ENCODE results near the gene FCER1G. TPM values are rescaled to one million over a fixed set of nuclear protein-coding genes. Genes with fewer than 3 reads are reported as not detected.

FCER1G gene
- total and polyA plus RNA-seq, 2 of the 8 experiments (the other 6 are each of a cell fraction or from before 2014, with no cell fraction given), result 1.6 TPM; not detected in 1

DNA sequence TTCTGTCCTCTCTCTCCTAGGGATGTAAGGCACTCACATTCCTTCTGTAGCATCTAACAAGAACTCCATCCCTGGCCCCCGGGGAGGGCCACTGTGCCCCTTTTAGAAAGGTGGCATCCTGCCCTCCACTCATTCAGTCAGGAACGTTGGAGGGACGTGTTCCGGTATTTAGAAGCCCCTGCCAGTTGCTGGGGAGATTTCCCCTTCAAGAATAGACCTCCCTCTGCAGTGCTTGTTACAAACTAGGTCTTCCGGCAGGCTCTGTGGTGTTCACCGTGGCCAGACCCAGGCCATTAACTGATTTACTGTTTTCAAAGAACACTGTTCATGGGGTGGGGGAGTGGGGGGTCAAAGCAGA lies 44.2 kb downstream of the FCER1G start:
- Histone ChIP-seq H3K79me1 (ENCODE audit: low read depth, low read length) (no peaks in the 10 kb centered on the region), H2BK5ac (ENCODE audit: low read depth, low read length) (no peak overlapping the region), H2BK20ac (ENCODE audit: low read length) (no peak overlapping the region), H3K56ac (replicated peaks; ENCODE audit: insufficient read length, low read depth, low read length) (no peak overlapping the region), H4K20me1 (replicated peaks in 1 of 2; ENCODE audit: control insufficient read depth in 1 of 2, insufficient read depth in 2 of 2, low read length in 2 of 2) (no peaks in the 10 kb centered on the region), H2BK12ac (ENCODE audit: low read depth, low read length) (no peak overlapping the region), H3K23ac (ENCODE audit: insufficient read length) (no peak overlapping the region), H3K9ac (replicated peaks in 1 of 4; ENCODE audit: extremely low read depth in 1 of 4, low read depth in 3 of 4, low read length in 3 of 4) (no peak overlapping the region; a peak in 1 of 7 replicates), H4K91ac (replicated peaks; ENCODE audit: insufficient read length, low read length) (no peak overlapping the region), H2BK120ac (replicated peaks; ENCODE audit: low read depth, low read length) (no peak overlapping the region), H4K5ac (ENCODE audit: insufficient read length, low read depth, low read length) (no peak overlapping the region), H3K4me3 (ENCODE audit: extremely low read depth in 1 of 4, insufficient read depth in 2 of 4, low read depth in 3 of 4, low read length in 4 of 4) (peak overlapping the region; percentile 51 to 68 (median 64); a peak in 6 of 8 replicates), H4K8ac (ENCODE audit: extremely low read depth, insufficient read depth, low read length) (no peak overlapping the region), H3K79me2 (ENCODE audit: control insufficient read depth in 1 of 2, insufficient read depth in 2 of 2, low read length in 2 of 2) (no peaks in the 10 kb centered on the region), H3K36me3 (ENCODE audit: control insufficient read depth in 2 of 4, insufficient read depth in 4 of 4, low read length in 3 of 4) (peaks cover 0 to 3% (median 0%) of the 10 kb centered on the region in 4 experiments; a peak in 1 of 8 replicates), H2BK15ac (ENCODE audit: low read length) (no peak overlapping the region), H3K27ac (ENCODE audit: low read depth, low read length) (no peak overlapping the region), H3K9me3 (ENCODE audit: insufficient read depth in 2 of 2, low read depth in 1 of 2, low read length in 1 of 2) (peaks cover 11 to 12% of the 10 kb centered on the region in 2 experiments), H3K23me2 (ENCODE audit: low read depth, low read length) (peaks cover 9% of the 10 kb centered on the region), H3K4me2 (ENCODE audit: insufficient read depth in 1 of 2, low read depth in 2 of 2, low read length in 2 of 2) (peak overlapping the region; percentile 79 to 94), H3K4me1 (replicated peaks in 1 of 4; ENCODE audit: control insufficient read depth in 3 of 4, insufficient read depth in 4 of 4, low read length in 3 of 4) (peaks cover 0 to 8% (median 3%) of the 10 kb centered on the region in 4 experiments; a peak in 3 of 7 replicates), H3K27me3 (replicated peaks in 1 of 4; ENCODE audit: control insufficient read depth in 3 of 4, extremely low read depth in 1 of 4, insufficient read depth in 3 of 4, low read length in 3 of 4) (peaks cover 7 to 25% (median 22%) of the 10 kb centered on the region in 4 experiments), H3K4ac (replicated peaks; ENCODE audit: insufficient read length, low read depth, low read length) (no peak overlapping the region), H2AK5ac (ENCODE audit: low read depth, low read length) (no peak overlapping the region), H2AFZ (ENCODE audit: low read length) (no peak overlapping the region), H3K18ac (ENCODE audit: extremely low read depth, low read length) (no peak overlapping the region), H3K14ac (ENCODE audit: insufficient read length) (no peak overlapping the region)
- WGBS, 2 experiments (ENCODE audit: extremely low coverage in 1 of 2, insufficient coverage in 1 of 2, insufficient read length in 1 of 2, insufficient replicate concordance in 2 of 2, low coverage in 1 of 2, low lambda C conversion rate in 2 of 2, missing lambda C conversion rate in 1 of 2), result 46% methylated on average over 6 of the region's 6 CpGs; no CpG with 5 or more reads in 1 of the 2 experiments
- POLR2A ChIA-PET (ENCODE audit: partially characterized antibody), result interaction anchor here (0.7 to 3.6 kb wide), 10 partner anchors 7 to 55 kb away, joined by 3 to 23 read pairs (median 3); partner anchors contain the start of gene SDHC
- CTCF ChIA-PET (ENCODE audit: partially characterized antibody), result interaction anchor here (1.0 to 5.8 kb wide), 11 partner anchors 10 to 61 kb away, joined by 3 to 67 read pairs (median 10); partner anchors contain the start of genes ADAMTS4, NDUFS2 and TOMM40L
- FAIRE-seq (no peak), DNase-seq (ENCODE audit: low read depth in 1 of 2, low spot score in 2 of 2) (no peak)
- no peak for TF ChIP-seq HDAC2 (IDR thresholded peaks at IDR 0.05; ENCODE audit: borderline replicate concordance in 1 of 2, low read depth in 2 of 2, low read length in 2 of 2)
- TF ChIP-seq EZH2 (IDR thresholded peaks at IDR 0.05; ENCODE audit: low read depth, low read length, severe bottlenecking), result peak; percentile 59
